ENCODE measurements around the gene UMAD1.
"Not testable (repeated sequence)": the region's sequence is repeated elsewhere in the genome, so short reads cannot be mapped to it uniquely, and the experiment has no call there.

Gene UMAD1

DNA sequence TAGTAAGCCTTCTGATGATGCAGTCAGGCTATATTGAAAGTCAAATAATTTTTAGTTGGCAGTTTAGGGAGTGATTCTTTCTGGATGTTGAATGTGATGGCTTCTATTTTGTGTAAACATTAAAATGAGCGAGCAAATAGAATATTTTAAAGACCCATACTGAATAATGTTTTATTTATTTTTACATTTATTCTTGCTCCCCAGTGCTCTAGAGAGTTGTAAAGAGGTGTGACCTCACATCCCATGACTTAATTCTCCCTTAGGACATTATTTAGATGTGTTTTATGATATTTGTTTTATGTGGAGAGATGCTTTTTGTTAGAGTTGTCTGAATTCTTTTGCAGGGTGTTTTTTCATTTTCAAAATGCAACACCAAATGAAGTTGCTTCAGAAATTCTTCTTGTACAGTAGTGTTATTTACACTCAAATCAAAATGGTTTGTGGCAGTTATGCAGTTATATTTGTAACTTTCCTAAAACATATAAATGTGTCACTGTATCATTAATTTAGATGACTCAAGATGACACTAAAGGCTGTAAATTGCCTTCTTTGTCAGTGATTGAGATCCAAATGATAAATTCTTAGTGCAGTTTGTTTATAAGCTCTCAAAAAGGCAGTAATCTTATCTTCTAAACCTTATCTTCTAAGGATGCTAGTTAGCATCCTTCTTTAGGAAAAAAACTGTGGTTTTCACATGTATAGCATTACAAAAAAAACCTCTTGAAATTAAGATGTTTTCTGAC, 12.4 kb downstream of the UMAD1 start:
- no peak overlapping the region for H3K27ac ChIP-seq (ENCODE audit: low read depth, low read length, severe bottlenecking)
- H3K4me3 ChIP-seq (ENCODE audit: extremely low read depth, insufficient read depth, low read length, poor library complexity, severe bottlenecking) = no peak overlapping the region
- peaks cover 3% of the 10 kb centered on the region for H3K9me3 ChIP-seq (ENCODE audit: control insufficient read depth, low read length)
- WGBS, 2 experiments (ENCODE audit: insufficient coverage in 2 of 2) = no CpG with 5 or more reads among the region's 1 CpG
- no peaks in the 10 kb centered on the region for H3K36me3 ChIP-seq (ENCODE audit: control insufficient read depth, insufficient read depth, low read length)
- no peaks in the 10 kb centered on the region for H3K4me1 ChIP-seq (ENCODE audit: control insufficient read depth, insufficient read depth, low read length, poor library complexity, severe bottlenecking)

GRCh38 chr7:7653593-7654187, 13.1 kb downstream of the UMAD1 start:
- H3K9me3 ChIP-seq (ENCODE audit: control insufficient read depth, low read length) = peaks cover 3% of the 10 kb centered on the region
- H3K27ac ChIP-seq (ENCODE audit: low read depth, low read length, severe bottlenecking) = no peak overlapping the region
- WGBS, 2 experiments (ENCODE audit: insufficient coverage in 2 of 2) = 60% methylated on average over 1 of the region's 3 CpGs; no CpG with 5 or more reads in 1 of the 2 experiments
- no peaks in the 10 kb centered on the region for H3K36me3 ChIP-seq (ENCODE audit: control insufficient read depth, insufficient read depth, low read length)
- no peak overlapping the region for H3K4me3 ChIP-seq (ENCODE audit: extremely low read depth, insufficient read depth, low read length, poor library complexity, severe bottlenecking)
- H3K4me1 ChIP-seq (ENCODE audit: control insufficient read depth, insufficient read depth, low read length, poor library complexity, severe bottlenecking) = no peaks in the 10 kb centered on the region

DNA sequence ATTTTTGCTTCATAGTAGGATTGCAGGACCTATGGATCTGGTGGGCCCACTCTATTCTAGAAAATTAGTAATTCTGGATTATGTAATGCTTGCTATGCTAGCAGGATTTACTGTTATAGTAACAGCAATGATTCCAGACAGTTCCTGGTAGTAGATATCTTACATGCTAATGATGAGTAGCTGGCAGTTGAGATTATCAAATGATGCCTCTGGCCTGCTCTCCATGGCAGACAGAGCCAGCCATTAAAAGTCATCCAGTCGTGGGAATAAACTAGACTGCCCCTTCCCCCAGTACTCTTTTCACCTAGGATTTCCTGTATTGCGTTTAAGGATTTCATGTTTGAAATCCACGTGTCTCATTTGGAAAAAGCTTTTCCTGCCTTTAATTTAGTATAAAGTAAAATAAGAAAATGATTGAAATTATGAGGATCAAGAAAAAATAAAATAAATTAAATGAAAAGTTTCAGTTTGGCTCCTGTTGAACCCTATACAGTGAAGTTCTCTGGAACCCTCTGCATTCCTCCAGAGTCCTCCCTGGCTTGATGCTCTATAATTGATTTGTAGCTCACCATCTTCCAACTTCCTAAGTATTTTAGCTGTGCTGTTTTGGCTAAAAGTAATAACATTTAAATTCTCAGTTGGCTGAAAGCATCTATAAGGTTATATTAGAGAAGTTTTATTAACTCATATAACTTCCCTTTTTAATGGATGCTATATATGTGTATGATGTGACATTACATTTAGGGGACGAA, 14.6 kb downstream of the UMAD1 start:
- Histone ChIP-seq H3K9me3 (ENCODE audit: control insufficient read depth, low read length) (peaks cover 3% of the 10 kb centered on the region), H3K4me1 (ENCODE audit: control insufficient read depth, insufficient read depth, low read length, poor library complexity, severe bottlenecking) (no peaks in the 10 kb centered on the region), H3K36me3 (ENCODE audit: control insufficient read depth, insufficient read depth, low read length) (no peaks in the 10 kb centered on the region), H3K4me3 (ENCODE audit: extremely low read depth, insufficient read depth, low read length, poor library complexity, severe bottlenecking) (no peak overlapping the region), H3K27ac (ENCODE audit: low read depth, low read length, severe bottlenecking) (no peak overlapping the region)
- 89 to 100% methylated on average over 1 of the region's 4 CpGs for WGBS, 2 experiments (ENCODE audit: insufficient coverage in 2 of 2)

DNA sequence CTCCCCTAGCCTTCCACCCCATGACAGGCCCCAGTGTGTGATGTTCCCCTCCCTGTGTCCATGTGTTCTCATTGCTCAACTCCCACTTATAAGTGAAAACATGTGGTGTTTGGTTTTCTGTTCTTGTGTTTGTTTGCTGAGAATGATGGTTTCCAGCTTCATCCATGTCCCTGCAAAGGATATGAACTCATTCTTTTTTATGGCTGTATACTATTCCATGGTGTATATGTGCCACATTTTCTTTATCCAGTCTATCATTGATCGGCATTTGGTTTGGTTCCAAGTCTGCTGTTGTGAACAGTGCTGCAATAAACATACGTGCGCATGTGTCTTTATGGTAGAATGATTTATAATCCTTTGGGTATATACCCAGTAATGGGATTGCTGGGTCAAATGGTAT, 15.9 kb downstream of the UMAD1 start:
- not testable (repeated sequence) for H3K36me3 ChIP-seq (ENCODE audit: control insufficient read depth, insufficient read depth, low read length); H3K27ac ChIP-seq (ENCODE audit: low read depth, low read length, severe bottlenecking); H3K4me3 ChIP-seq (ENCODE audit: extremely low read depth, insufficient read depth, low read length, poor library complexity, severe bottlenecking); H3K4me1 ChIP-seq (ENCODE audit: control insufficient read depth, insufficient read depth, low read length, poor library complexity, severe bottlenecking); H3K9me3 ChIP-seq (ENCODE audit: control insufficient read depth, low read length)
- WGBS, 2 experiments (ENCODE audit: insufficient coverage in 2 of 2) = no CpG with 5 or more reads among the region's 3 CpGs

DNA sequence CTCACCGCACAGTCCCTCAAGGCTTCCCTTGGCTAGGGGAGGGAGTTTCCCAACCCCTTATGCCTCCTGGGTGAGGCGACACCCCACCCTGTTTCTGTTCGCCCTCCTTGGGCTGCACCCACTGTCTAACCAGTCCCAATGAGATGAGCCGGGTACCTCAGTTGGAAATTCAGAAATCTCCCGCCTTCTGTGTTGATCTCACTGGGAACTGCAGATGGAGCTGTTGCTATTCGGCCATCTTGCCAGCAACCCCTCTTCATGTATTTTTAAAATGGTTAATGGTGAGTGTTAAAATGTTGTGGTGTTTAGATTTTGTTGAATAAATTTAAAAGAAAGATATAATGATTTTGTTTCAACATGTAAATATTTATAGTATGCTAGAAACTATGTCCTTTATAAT, 22.0 kb downstream of the UMAD1 start:
- no peak overlapping the region for H3K4me3 ChIP-seq (ENCODE audit: extremely low read depth, insufficient read depth, low read length, poor library complexity, severe bottlenecking)
- WGBS, 2 experiments (ENCODE audit: insufficient coverage in 2 of 2) = 50 to 83% methylated on average over 1 to 2 of the region's 6 CpGs
- H3K36me3 ChIP-seq (ENCODE audit: control insufficient read depth, insufficient read depth, low read length) = no peaks in the 10 kb centered on the region
- no peaks in the 10 kb centered on the region for H3K4me1 ChIP-seq (ENCODE audit: control insufficient read depth, insufficient read depth, low read length, poor library complexity, severe bottlenecking)
- no peak overlapping the region for H3K27ac ChIP-seq (ENCODE audit: low read depth, low read length, severe bottlenecking)
- H3K9me3 ChIP-seq (ENCODE audit: control insufficient read depth, low read length) = peaks cover 1% of the 10 kb centered on the region

DNA sequence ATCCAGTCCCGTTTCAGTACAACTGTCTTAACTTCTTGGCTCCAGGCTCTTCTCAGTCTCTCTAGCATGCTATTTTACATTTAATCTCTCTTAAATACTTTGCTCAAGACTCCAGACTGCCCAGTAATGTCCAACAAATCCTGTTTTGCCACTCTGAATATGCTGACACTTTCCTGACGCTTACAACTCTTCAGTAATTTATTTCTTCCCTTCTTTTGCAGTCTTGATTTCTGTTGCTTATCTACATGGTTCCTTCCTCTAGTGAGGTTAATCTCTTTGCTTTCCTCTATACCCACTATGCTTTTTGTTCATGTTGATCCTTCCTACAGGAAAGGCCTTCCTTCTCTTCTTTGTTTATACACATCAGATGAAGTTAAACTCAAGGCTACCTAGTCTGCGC, 23.7 kb downstream of the UMAD1 start:
- H3K9me3 ChIP-seq (ENCODE audit: control insufficient read depth, low read length) = no peaks in the 10 kb centered on the region
- H3K27ac ChIP-seq (ENCODE audit: low read depth, low read length, severe bottlenecking) = peak overlapping the region; percentile 30
- no peaks in the 10 kb centered on the region for H3K4me1 ChIP-seq (ENCODE audit: control insufficient read depth, insufficient read depth, low read length, poor library complexity, severe bottlenecking)
- H3K36me3 ChIP-seq (ENCODE audit: control insufficient read depth, insufficient read depth, low read length) = no peaks in the 10 kb centered on the region
- 89 to 94% methylated on average over 2 of the region's 3 CpGs for WGBS, 2 experiments (ENCODE audit: insufficient coverage in 2 of 2)
- H3K4me3 ChIP-seq (ENCODE audit: extremely low read depth, insufficient read depth, low read length, poor library complexity, severe bottlenecking) = no peak overlapping the region

GRCh38 chr7:7665031-7665430, 24.5 kb downstream of the UMAD1 start:
- H3K9me3 ChIP-seq (ENCODE audit: control insufficient read depth, low read length) = no peaks in the 10 kb centered on the region
- H3K4me3 ChIP-seq (ENCODE audit: extremely low read depth, insufficient read depth, low read length, poor library complexity, severe bottlenecking) = no peak overlapping the region
- no CpG with 5 or more reads among the region's 1 CpG for WGBS, 2 experiments (ENCODE audit: insufficient coverage in 2 of 2)
- no peaks in the 10 kb centered on the region for H3K4me1 ChIP-seq (ENCODE audit: control insufficient read depth, insufficient read depth, low read length, poor library complexity, severe bottlenecking)
- no peaks in the 10 kb centered on the region for H3K36me3 ChIP-seq (ENCODE audit: control insufficient read depth, insufficient read depth, low read length)
- no peak overlapping the region for H3K27ac ChIP-seq (ENCODE audit: low read depth, low read length, severe bottlenecking)

DNA sequence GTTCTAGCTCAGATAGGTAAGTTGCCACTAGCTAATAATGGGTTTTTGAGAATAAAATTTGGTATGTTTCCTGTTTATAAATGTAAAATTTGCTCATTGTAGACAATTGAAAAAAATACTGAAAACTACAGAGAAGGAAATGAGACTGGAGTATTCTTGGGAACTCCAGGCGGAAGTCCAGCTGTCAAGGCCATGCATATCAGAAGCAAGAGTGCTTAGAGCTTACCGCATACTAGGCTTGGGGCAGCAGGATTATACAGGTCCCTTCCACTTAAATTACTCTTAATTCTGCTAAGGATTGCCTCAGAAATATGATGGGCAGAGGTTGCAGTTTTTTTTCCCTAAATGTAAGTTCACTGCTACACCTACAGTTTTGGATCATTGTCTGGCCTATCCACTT, 26.6 kb downstream of the UMAD1 start:
- 86 to 92% methylated on average over 1 to 2 of the region's 2 CpGs for WGBS, 2 experiments (ENCODE audit: insufficient coverage in 2 of 2)
- Histone ChIP-seq H3K36me3 (ENCODE audit: control insufficient read depth, insufficient read depth, low read length) (no peaks in the 10 kb centered on the region), H3K27ac (ENCODE audit: low read depth, low read length, severe bottlenecking) (no peak overlapping the region), H3K9me3 (ENCODE audit: control insufficient read depth, low read length) (no peaks in the 10 kb centered on the region), H3K4me3 (ENCODE audit: extremely low read depth, insufficient read depth, low read length, poor library complexity, severe bottlenecking) (no peak overlapping the region), H3K4me1 (ENCODE audit: control insufficient read depth, insufficient read depth, low read length, poor library complexity, severe bottlenecking) (no peaks in the 10 kb centered on the region)

- Histone ChIP-seq H3K27ac (ENCODE audit: low read depth, low read length, severe bottlenecking) (no peak overlapping the region), H3K36me3 (ENCODE audit: control insufficient read depth, insufficient read depth, low read length) (no peaks in the 10 kb centered on the region), H3K4me1 (ENCODE audit: control insufficient read depth, insufficient read depth, low read length, poor library complexity, severe bottlenecking) (no peaks in the 10 kb centered on the region), H3K9me3 (ENCODE audit: control insufficient read depth, low read length) (no peaks in the 10 kb centered on the region), H3K4me3 (ENCODE audit: extremely low read depth, insufficient read depth, low read length, poor library complexity, severe bottlenecking) (no peak overlapping the region)
- WGBS, 2 experiments (ENCODE audit: insufficient coverage in 2 of 2) = no CpG with 5 or more reads among the region's 1 CpG
Measured at GRCh38 chr7:7668706-7669105, 28.2 kb downstream of the UMAD1 start.

- H3K27ac ChIP-seq (ENCODE audit: low read depth, low read length, severe bottlenecking) = no peak overlapping the region
- no peaks in the 10 kb centered on the region for H3K9me3 ChIP-seq (ENCODE audit: control insufficient read depth, low read length)
- H3K36me3 ChIP-seq (ENCODE audit: control insufficient read depth, insufficient read depth, low read length) = no peaks in the 10 kb centered on the region
- 100% methylated on average over 2 of the region's 3 CpGs; no CpG with 5 or more reads in 1 of the 2 experiments for WGBS, 2 experiments (ENCODE audit: insufficient coverage in 2 of 2)
- H3K4me3 ChIP-seq (ENCODE audit: extremely low read depth, insufficient read depth, low read length, poor library complexity, severe bottlenecking) = no peak overlapping the region
- no peaks in the 10 kb centered on the region for H3K4me1 ChIP-seq (ENCODE audit: control insufficient read depth, insufficient read depth, low read length, poor library complexity, severe bottlenecking)
Measured at GRCh38 chr7:7670490-7670889, 29.9 kb downstream of the UMAD1 start.

DNA sequence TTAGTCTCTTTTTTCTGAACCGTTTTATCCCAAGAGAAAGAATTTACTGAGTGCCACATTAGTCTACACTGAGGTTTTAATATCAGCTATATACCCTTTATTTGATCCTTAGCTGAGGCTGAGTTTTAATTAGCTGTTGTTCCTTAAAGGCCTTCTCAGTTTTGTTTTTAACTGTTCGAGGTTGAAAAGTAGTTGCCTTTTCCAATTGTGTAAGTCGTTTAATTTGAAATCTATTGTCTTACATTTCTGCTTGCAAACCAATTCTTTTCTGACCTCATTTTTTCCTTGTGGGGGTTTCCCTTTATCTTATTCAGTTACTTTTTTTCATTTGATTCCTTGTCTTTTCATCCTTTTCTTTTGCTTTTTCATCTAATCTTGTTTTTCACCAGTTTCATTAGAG, 30.8 kb downstream of the UMAD1 start:
- H3K4me3 ChIP-seq (ENCODE audit: extremely low read depth, insufficient read depth, low read length, poor library complexity, severe bottlenecking) = no peak overlapping the region
- H3K4me1 ChIP-seq (ENCODE audit: control insufficient read depth, insufficient read depth, low read length, poor library complexity, severe bottlenecking) = no peaks in the 10 kb centered on the region
- no peak overlapping the region for H3K27ac ChIP-seq (ENCODE audit: low read depth, low read length, severe bottlenecking)
- H3K9me3 ChIP-seq (ENCODE audit: control insufficient read depth, low read length) = no peaks in the 10 kb centered on the region
- WGBS, 2 experiments (ENCODE audit: insufficient coverage in 2 of 2) = 86% methylated on average over 1 of the region's 3 CpGs; no CpG with 5 or more reads in 1 of the 2 experiments
- peaks cover 7% of the 10 kb centered on the region for H3K36me3 ChIP-seq (ENCODE audit: control insufficient read depth, insufficient read depth, low read length)
